Measurements from ENCODE around the gene TRIM56.
"Not testable (repeated sequence)": the region's sequence is repeated elsewhere in the genome, so short reads cannot be mapped to it uniquely, and the experiment has no call there.

Gene TRIM56

GRCh38 chr7:101103701-101104100 is 18.4 kb downstream of the TRIM56 start:
- not testable (repeated sequence) for H3K27me3 ChIP-seq (ENCODE audit: control insufficient read depth, insufficient read depth, low read length); H3K9me3 ChIP-seq (ENCODE audit: control insufficient read depth, insufficient read depth, low read depth, low read length); H3K4me3 ChIP-seq (ENCODE audit: low read depth, low read length); H3K27ac ChIP-seq (ENCODE audit: low read depth, low read length); H3K9ac ChIP-seq (ENCODE audit: low read length); H3K36me3 ChIP-seq (ENCODE audit: control insufficient read depth, insufficient read depth, low read length)
- peaks cover 29% of the 10 kb centered on the region for H3K4me1 ChIP-seq (ENCODE audit: control insufficient read depth, insufficient read depth, low read length)

GRCh38 chr7:101104193-101104713 is 19.0 kb downstream of the TRIM56 start:
- peaks cover 29% of the 10 kb centered on the region for H3K4me1 ChIP-seq (ENCODE audit: control insufficient read depth, insufficient read depth, low read length)
- H3K27ac ChIP-seq (ENCODE audit: low read depth, low read length), result no peak overlapping the region
- no peaks in the 10 kb centered on the region for H3K36me3 ChIP-seq (ENCODE audit: control insufficient read depth, insufficient read depth, low read length)
- H3K9me3 ChIP-seq (ENCODE audit: control insufficient read depth, insufficient read depth, low read depth, low read length), result no peaks in the 10 kb centered on the region
- H3K4me3 ChIP-seq (ENCODE audit: low read depth, low read length), result no peak overlapping the region
- no peak overlapping the region for H3K9ac ChIP-seq (ENCODE audit: low read length)
- no peaks in the 10 kb centered on the region for H3K27me3 ChIP-seq (ENCODE audit: control insufficient read depth, insufficient read depth, low read length)

GRCh38 chr7:101104799-101105198 is 19.5 kb downstream of the TRIM56 start:
- no peaks in the 10 kb centered on the region for H3K36me3 ChIP-seq (ENCODE audit: control insufficient read depth, insufficient read depth, low read length)
- H3K27me3 ChIP-seq (ENCODE audit: control insufficient read depth, insufficient read depth, low read length), result no peaks in the 10 kb centered on the region
- no peaks in the 10 kb centered on the region for H3K9me3 ChIP-seq (ENCODE audit: control insufficient read depth, insufficient read depth, low read depth, low read length)
- H3K4me3 ChIP-seq (ENCODE audit: low read depth, low read length), result no peak overlapping the region
- no peak overlapping the region for H3K27ac ChIP-seq (ENCODE audit: low read depth, low read length)
- no peak overlapping the region for H3K9ac ChIP-seq (ENCODE audit: low read length)
- peaks cover 23% of the 10 kb centered on the region for H3K4me1 ChIP-seq (ENCODE audit: control insufficient read depth, insufficient read depth, low read length)

GRCh38 chr7:101105248-101105647 is 20.0 kb downstream of the TRIM56 start:
- not testable (repeated sequence) for H3K4me3 ChIP-seq (ENCODE audit: low read depth, low read length); H3K9ac ChIP-seq (ENCODE audit: low read length); H3K27me3 ChIP-seq (ENCODE audit: control insufficient read depth, insufficient read depth, low read length); H3K36me3 ChIP-seq (ENCODE audit: control insufficient read depth, insufficient read depth, low read length); H3K9me3 ChIP-seq (ENCODE audit: control insufficient read depth, insufficient read depth, low read depth, low read length); H3K27ac ChIP-seq (ENCODE audit: low read depth, low read length)
- peaks cover 20% of the 10 kb centered on the region for H3K4me1 ChIP-seq (ENCODE audit: control insufficient read depth, insufficient read depth, low read length)

GRCh38 chr7:101106386-101106785 is 21.1 kb downstream of the TRIM56 start:
- no peak overlapping the region for H3K4me3 ChIP-seq (ENCODE audit: low read depth, low read length)
- no peak overlapping the region for H3K27ac ChIP-seq (ENCODE audit: low read depth, low read length)
- H3K27me3 ChIP-seq (ENCODE audit: control insufficient read depth, insufficient read depth, low read length), result no peaks in the 10 kb centered on the region
- no peak overlapping the region for H3K9ac ChIP-seq (ENCODE audit: low read length)
- peaks cover 9% of the 10 kb centered on the region; the same call in 1 of the 2 replicates for H3K4me1 ChIP-seq (ENCODE audit: control insufficient read depth, insufficient read depth, low read length)
- no peaks in the 10 kb centered on the region for H3K9me3 ChIP-seq (ENCODE audit: control insufficient read depth, insufficient read depth, low read depth, low read length)
- no peaks in the 10 kb centered on the region for H3K36me3 ChIP-seq (ENCODE audit: control insufficient read depth, insufficient read depth, low read length)

- H3K36me3 ChIP-seq (ENCODE audit: control insufficient read depth, insufficient read depth, low read length), result no peaks in the 10 kb centered on the region
- H3K9ac ChIP-seq (ENCODE audit: low read length), result no peak overlapping the region
- no peak overlapping the region for H3K4me3 ChIP-seq (ENCODE audit: low read depth, low read length)
- H3K27me3 ChIP-seq (ENCODE audit: control insufficient read depth, insufficient read depth, low read length), result no peaks in the 10 kb centered on the region
- peaks cover 1% of the 10 kb centered on the region; the same call in 1 of the 2 replicates for H3K4me1 ChIP-seq (ENCODE audit: control insufficient read depth, insufficient read depth, low read length)
- H3K9me3 ChIP-seq (ENCODE audit: control insufficient read depth, insufficient read depth, low read depth, low read length), result no peaks in the 10 kb centered on the region
- no peak overlapping the region for H3K27ac ChIP-seq (ENCODE audit: low read depth, low read length)
These were observed 23.1 kb downstream of the TRIM56 start for GRCh38 chr7:101108330-101108857.

GRCh38 chr7:101108961-101109360 is 23.7 kb downstream of the TRIM56 start:
- no peak overlapping the region for H3K4me3 ChIP-seq (ENCODE audit: low read depth, low read length)
- H3K9ac ChIP-seq (ENCODE audit: low read length), result no peak overlapping the region

GRCh38 chr7:101109368-101109767 is 24.1 kb downstream of the TRIM56 start:
- Histone ChIP-seq H3K4me3 (ENCODE audit: low read depth, low read length) (no peak overlapping the region), H3K4me1 (ENCODE audit: control insufficient read depth, insufficient read depth, low read length) (peaks cover 5% of the 10 kb centered on the region; the same call in 1 of the 2 replicates), H3K9ac (ENCODE audit: low read length) (no peak overlapping the region), H3K36me3 (ENCODE audit: control insufficient read depth, insufficient read depth, low read length) (no peaks in the 10 kb centered on the region), H3K27ac (ENCODE audit: low read depth, low read length) (no peak overlapping the region), H3K9me3 (ENCODE audit: control insufficient read depth, insufficient read depth, low read depth, low read length) (no peaks in the 10 kb centered on the region), H3K27me3 (ENCODE audit: control insufficient read depth, insufficient read depth, low read length) (no peaks in the 10 kb centered on the region)

More at GRCh38 chr7:101108961-101109360, 23.7 kb downstream of the TRIM56 start:
- H3K36me3 ChIP-seq (ENCODE audit: control insufficient read depth, insufficient read depth, low read length), result no peaks in the 10 kb centered on the region
- peaks cover under 1% of the 10 kb centered on the region; the same call in 1 of the 2 replicates for H3K4me1 ChIP-seq (ENCODE audit: control insufficient read depth, insufficient read depth, low read length)
- H3K9me3 ChIP-seq (ENCODE audit: control insufficient read depth, insufficient read depth, low read depth, low read length), result no peaks in the 10 kb centered on the region
- no peaks in the 10 kb centered on the region for H3K27me3 ChIP-seq (ENCODE audit: control insufficient read depth, insufficient read depth, low read length)
- H3K27ac ChIP-seq (ENCODE audit: low read depth, low read length), result no peak overlapping the region

GRCh38 chr7:101111261-101111660 is 26.0 kb downstream of the TRIM56 start:
- no peaks in the 10 kb centered on the region for H3K27me3 ChIP-seq (ENCODE audit: control insufficient read depth, insufficient read depth, low read length)

GRCh38 chr7:101112233-101112632 is 27.0 kb downstream of the TRIM56 start:
- Histone ChIP-seq H3K9me3 (ENCODE audit: control insufficient read depth, insufficient read depth, low read depth, low read length) (no peaks in the 10 kb centered on the region), H3K4me1 (ENCODE audit: control insufficient read depth, insufficient read depth, low read length) (peaks cover 9% of the 10 kb centered on the region; the same call in 1 of the 2 replicates), H3K4me3 (ENCODE audit: low read depth, low read length) (no peak overlapping the region), H3K27ac (ENCODE audit: low read depth, low read length) (no peak overlapping the region), H3K36me3 (ENCODE audit: control insufficient read depth, insufficient read depth, low read length) (no peaks in the 10 kb centered on the region), H3K9ac (ENCODE audit: low read length) (no peak overlapping the region), H3K27me3 (ENCODE audit: control insufficient read depth, insufficient read depth, low read length) (no peaks in the 10 kb centered on the region)

More at GRCh38 chr7:101111261-101111660, 26.0 kb downstream of the TRIM56 start:
- Histone ChIP-seq H3K9ac (ENCODE audit: low read length) (no peak overlapping the region), H3K36me3 (ENCODE audit: control insufficient read depth, insufficient read depth, low read length) (no peaks in the 10 kb centered on the region), H3K27ac (ENCODE audit: low read depth, low read length) (no peak overlapping the region), H3K4me1 (ENCODE audit: control insufficient read depth, insufficient read depth, low read length) (peaks cover 5% of the 10 kb centered on the region; the same call in 1 of the 2 replicates), H3K4me3 (ENCODE audit: low read depth, low read length) (no peak overlapping the region), H3K9me3 (ENCODE audit: control insufficient read depth, insufficient read depth, low read depth, low read length) (no peaks in the 10 kb centered on the region)

- H3K9me3 ChIP-seq (ENCODE audit: control insufficient read depth, insufficient read depth, low read depth, low read length); H3K4me3 ChIP-seq (ENCODE audit: low read depth, low read length); H3K9ac ChIP-seq (ENCODE audit: low read length); H3K27me3 ChIP-seq (ENCODE audit: control insufficient read depth, insufficient read depth, low read length); H3K27ac ChIP-seq (ENCODE audit: low read depth, low read length); H3K36me3 ChIP-seq (ENCODE audit: control insufficient read depth, insufficient read depth, low read length): not testable (repeated sequence)
- H3K4me1 ChIP-seq (ENCODE audit: control insufficient read depth, insufficient read depth, low read length), result peaks cover 12% of the 10 kb centered on the region; the same call in 1 of the 2 replicates
These were observed 27.9 kb downstream of the TRIM56 start for GRCh38 chr7:101113140-101113539.
